GM12874 (cell line): ENCODE measurements around the gene NECTIN3.

Experiments
- TF ChIP-seq, protein P1 (sequence below): IDR thresholded peaks from 2 replicates; pipeline ENCODE4 v1.5.1; 2011; ENCODE audit warnings: low read depth, mild to moderate bottlenecking, control low read depth, low read length, moderate library complexity; ENCODE audit not compliant: insufficient read depth

Gene NECTIN3

DNA sequence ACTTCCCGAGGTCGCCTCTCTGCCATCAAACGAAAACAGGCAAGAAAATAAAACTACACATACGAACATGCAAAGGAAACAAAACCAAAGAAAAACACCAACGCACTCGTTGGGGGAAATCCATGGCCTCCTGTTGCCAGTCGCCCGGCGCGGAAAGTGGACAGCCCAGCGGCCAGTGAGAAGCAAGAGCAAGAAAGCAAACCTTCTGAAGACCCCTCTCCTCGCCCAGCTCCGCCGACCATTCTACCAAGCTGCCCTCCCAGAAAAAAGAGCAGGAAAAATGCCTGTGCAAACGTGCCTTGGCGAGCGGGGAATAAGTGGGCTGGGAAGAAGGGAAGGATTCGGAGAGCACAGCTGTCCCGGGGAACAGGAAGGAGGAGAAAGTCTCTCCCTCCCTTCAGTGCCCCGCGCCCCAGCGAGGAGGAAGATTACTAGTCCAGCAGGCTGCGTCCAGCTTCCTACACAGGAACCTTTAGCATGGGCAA, 802 bp upstream of the NECTIN3 start:
- TF ChIP-seq, protein P1, sequence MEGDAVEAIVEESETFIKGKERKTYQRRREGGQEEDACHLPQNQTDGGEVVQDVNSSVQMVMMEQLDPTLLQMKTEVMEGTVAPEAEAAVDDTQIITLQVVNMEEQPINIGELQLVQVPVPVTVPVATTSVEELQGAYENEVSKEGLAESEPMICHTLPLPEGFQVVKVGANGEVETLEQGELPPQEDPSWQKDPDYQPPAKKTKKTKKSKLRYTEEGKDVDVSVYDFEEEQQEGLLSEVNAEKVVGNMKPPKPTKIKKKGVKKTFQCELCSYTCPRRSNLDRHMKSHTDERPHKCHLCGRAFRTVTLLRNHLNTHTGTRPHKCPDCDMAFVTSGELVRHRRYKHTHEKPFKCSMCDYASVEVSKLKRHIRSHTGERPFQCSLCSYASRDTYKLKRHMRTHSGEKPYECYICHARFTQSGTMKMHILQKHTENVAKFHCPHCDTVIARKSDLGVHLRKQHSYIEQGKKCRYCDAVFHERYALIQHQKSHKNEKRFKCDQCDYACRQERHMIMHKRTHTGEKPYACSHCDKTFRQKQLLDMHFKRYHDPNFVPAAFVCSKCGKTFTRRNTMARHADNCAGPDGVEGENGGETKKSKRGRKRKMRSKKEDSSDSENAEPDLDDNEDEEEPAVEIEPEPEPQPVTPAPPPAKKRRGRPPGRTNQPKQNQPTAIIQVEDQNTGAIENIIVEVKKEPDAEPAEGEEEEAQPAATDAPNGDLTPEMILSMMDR: no peak

- TF ChIP-seq, protein P1: no peak
Observed at GRCh38 chr3:111072031-111072921, 660 bp downstream of the NECTIN3 start.

DNA sequence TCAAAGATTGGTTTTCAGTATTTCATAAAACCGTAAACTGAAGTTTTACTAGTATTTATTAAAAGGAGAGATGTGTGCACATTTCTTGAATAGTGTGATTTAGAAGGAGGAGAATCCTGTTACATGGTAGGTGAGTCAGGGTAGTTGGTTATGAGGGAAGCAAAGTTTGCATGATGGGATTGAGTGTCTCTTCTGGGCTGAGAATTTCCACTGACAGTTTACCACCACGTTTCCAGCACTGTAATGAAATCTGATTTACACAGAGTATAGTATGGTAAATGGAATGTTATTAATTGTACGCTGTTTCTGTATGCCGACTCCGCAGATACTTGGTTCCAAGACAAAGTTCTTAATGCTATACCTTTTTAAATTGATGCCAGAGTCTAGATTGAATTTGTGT, 1.6 kb downstream of the NECTIN3 start:
- TF ChIP-seq, protein P1: no peak

DNA sequence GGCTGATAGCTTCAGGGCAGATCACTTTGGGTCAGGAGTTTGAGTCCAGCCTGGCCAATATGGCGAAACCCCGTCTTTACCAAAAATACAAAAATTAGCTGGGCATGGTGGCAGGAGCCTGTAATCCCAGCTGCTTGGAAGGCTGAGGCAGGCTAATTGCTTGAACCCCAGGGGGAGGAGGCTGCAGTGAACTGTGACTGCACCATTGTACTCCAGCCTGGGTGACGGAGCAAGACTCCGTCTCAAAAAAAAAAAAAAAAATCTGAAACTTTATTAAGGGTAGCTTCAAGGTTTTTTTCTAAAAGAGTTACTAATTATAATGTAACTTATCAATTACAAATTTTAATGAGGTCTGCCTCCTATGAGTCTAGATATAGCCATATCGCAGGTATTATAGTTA, 5.1 kb downstream of the NECTIN3 start:
- TF ChIP-seq, protein P1: no peak

- TF ChIP-seq, protein P1: no peak
Observed at GRCh38 chr3:111077369-111077768, 5.8 kb downstream of the NECTIN3 start.

DNA sequence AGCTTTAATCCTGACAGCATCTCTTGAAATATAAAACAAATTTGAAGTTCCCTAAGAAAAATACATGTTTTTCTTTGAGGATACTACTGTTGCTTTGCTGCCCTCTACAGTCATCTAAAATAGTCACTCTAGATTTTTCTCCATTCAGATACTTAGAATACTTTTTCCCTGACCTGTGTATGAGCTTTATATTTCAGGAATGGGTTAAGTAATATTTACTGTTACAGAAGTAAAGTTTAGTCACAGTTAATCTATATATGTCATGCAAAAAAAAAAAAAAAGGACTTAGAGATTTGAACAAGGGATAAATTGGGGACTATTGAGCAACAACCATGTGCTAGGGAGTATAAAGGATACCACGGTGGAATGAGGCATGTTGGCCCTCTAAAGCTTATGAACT, 8.8 kb downstream of the NECTIN3 start:
- TF ChIP-seq, protein P1: no peak

DNA sequence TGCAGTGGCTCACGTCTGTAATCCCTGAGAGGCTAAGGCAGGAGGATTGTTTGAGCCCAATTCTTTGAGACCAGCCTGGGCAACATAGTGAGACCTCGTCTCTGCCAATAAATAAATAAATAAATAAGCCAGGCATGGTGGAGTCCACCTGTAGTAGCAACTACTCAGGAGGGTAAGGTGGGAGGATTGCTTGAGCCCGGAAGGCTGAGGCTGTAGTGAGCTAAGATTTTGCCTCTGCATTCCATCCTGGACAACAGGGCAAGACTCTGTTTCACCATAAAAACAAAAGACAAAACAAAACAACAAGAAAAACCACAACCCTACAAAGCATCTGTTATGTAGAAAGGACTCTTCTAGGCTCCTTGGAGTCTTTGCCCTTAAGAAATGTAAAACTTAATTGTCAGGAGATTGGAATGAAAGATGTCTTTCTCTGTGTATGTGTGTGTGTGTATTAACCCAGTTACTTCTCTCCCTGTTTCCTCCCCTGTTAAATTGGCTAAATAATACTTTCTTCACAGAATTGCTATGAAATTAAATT, 9.5 kb downstream of the NECTIN3 start:
- TF ChIP-seq, protein P1: no peak
